Cardiac fibroblast (primary cell): ENCODE data around the gene MAFF.

ENCODE experiments used
- DNase-seq, 2 donors: peaks; one replicate each; pipeline versions ENCODE4 v3.0.0 to v3.0.0-alpha.2; 2010; ENCODE audit warnings: low read depth in 2 of 2
- H3K4me3 ChIP-seq, 2 donors: replicated peaks in 1 of 2; 1 replicate in 1 of 2; 2 replicates in 1 of 2; pipeline ENCODE4 v1.5.1; 2011; ENCODE audit warnings: low read depth in 2 of 2, low read length in 2 of 2, mild to moderate bottlenecking in 2 of 2, moderate library complexity in 1 of 2
- CTCF ChIP-seq: IDR thresholded peaks from one replicate; pipeline ENCODE4 v1.5.1; 2011; ENCODE audit warnings: low read depth, mild to moderate bottlenecking, low read length, inconsistent platforms

MAFF gene

GRCh38 chr22:38189104-38189503, 12.7 kb upstream of the MAFF start:
- H3K4me3 ChIP-seq = no peak overlapping the region
- no peak for TF ChIP-seq CTCF
- DNase-seq = no peak

DNA sequence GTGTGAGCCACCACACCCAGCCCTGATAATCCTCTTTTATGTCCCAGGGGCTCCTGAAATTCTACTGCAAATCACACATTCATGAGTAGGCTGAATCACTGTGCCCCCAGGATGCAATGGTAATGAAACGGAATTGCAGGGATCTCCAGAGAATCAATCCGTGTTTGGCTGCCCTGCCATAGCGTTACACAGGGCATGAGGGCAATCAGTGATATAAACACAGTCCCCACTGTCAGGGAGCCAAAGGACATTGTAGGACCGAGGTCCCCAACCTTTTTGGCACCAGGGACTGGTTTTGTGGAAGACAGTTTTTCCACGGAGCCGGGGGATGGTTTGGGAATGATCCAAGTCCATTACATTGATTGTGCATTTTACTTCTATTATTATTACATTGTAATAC, 11.2 kb upstream of the MAFF start:
- no peak for TF ChIP-seq CTCF
- H3K4me3 ChIP-seq = no peak overlapping the region
- DNase-seq = no peak

DNA sequence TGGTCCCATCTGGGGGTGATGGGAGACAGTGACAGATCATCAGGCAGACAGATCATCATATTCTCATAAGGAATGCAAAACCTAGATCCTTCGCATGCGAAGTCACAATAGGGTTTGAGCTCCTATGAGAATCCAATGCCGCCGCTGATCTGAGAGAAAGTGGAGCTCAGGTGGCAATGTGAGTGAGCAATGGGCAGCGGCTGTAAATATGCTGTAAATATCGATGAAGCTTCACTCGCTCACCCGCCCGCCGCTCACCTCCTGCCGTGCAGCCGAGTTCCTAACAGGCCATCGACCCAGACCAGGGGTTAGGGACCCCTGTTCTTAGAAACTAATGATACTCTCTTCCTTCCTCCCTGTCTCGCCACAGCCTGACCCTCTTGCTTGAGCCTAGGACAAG, 10.7 kb upstream of the MAFF start:
- no peak for DNase-seq
- TF ChIP-seq CTCF = no peak
- no peak overlapping the region for H3K4me3 ChIP-seq

DNA sequence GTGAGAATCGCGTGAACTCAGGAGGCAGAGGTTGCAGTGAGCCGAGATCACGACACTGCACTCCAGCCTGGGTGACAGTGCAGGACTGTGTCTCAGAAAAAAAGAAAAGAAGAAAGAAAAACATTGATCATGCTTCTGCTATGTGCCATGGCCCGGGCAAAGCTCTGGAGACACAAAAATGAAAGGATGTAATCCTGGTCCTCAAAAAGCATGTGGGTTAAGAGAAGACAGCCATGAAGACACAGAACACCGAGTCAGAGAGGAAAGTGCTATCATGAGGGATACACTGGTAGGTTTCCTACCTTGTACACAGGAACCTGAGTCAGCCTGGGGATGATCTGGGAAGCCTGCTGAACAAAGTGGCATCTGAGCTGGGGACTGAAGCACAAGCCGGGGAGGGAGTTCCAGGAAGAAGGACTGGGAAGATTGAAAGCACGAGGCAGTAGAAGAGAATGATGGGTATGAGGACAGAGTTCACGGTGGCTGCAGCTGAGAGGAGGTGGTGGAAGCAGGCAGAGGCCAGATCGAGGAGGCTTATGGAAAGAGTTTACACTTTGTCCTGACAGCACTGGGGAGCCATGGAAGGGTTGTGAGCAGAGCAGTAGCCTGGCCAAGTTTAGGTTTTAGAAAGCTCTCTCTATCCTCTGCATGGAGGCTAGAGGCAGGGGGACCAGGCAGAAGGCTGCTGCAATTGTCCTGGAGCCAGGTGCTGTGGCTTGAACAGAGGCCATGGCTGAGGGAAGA, 9.9 kb upstream of the MAFF start:
- no peak for DNase-seq
- TF ChIP-seq CTCF = no peak
- no peak overlapping the region for H3K4me3 ChIP-seq

DNA sequence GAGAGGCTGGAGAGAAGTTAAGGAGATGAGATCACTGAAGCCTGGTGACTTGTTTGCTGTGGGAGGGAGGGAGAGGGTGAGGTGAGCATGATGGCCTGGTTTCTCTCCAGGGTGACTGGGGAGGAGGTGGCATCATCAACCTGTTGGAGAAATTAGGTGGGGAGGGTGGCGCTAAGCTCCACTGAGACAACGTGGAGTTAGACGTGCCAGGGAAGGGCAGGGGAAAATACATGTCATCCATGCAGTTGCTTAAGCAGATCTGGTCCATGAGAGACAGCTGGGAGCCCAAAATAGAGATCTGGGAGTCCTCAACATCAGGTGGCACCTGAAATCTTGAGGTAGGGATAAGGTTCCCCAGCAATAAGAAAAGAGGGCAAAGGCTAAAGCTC, 9.3 kb upstream of the MAFF start:
- no peak overlapping the region for H3K4me3 ChIP-seq
- TF ChIP-seq CTCF = no peak
- DNase-seq = no peak

DNA sequence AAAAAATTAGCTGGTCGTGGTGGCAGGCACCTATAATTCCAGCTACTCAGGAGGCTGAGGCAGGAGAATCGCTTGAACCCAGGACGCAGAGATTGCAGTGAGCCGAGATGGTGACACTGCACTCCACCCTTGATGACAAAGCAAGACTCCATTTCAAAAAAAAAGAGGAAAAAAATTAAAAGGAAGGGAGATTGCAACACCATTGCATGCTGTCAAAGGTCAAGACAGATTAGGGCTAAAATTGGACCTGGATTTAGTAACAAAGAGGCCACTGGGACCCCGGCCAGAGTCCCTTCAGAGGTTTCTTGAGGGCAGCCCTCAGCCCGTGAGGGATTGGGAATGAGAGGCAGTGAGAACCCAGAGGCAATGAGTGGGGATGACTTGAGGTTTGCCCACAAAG, 8.2 kb upstream of the MAFF start:
- no peak overlapping the region for H3K4me3 ChIP-seq
- TF ChIP-seq CTCF = no peak
- peak in 1 of 2 donors; percentile 83 for DNase-seq
